ENCODE data around the gene RPS18.

Gene RPS18

GRCh38 chr6:33290459-33290858 lies 18.6 kb downstream of the RPS18 start:
- peaks cover 66% of the 10 kb centered on the region for H3K4me1 Mint-ChIP-seq (ENCODE audit: low read depth)
- intact Hi-C loops (cut with micrococcal nuclease): no loop called here
- no peaks in the 10 kb centered on the region for H3K9me3 Mint-ChIP-seq
- peak overlapping the region; percentile 86 for H3K27ac Mint-ChIP-seq
- H3K4me3 Mint-ChIP-seq: peak overlapping the region; percentile 92
- H3K27me3 Mint-ChIP-seq: no peaks in the 10 kb centered on the region
- H3K36me3 Mint-ChIP-seq (ENCODE audit: low read depth): peaks cover 95% of the 10 kb centered on the region

DNA sequence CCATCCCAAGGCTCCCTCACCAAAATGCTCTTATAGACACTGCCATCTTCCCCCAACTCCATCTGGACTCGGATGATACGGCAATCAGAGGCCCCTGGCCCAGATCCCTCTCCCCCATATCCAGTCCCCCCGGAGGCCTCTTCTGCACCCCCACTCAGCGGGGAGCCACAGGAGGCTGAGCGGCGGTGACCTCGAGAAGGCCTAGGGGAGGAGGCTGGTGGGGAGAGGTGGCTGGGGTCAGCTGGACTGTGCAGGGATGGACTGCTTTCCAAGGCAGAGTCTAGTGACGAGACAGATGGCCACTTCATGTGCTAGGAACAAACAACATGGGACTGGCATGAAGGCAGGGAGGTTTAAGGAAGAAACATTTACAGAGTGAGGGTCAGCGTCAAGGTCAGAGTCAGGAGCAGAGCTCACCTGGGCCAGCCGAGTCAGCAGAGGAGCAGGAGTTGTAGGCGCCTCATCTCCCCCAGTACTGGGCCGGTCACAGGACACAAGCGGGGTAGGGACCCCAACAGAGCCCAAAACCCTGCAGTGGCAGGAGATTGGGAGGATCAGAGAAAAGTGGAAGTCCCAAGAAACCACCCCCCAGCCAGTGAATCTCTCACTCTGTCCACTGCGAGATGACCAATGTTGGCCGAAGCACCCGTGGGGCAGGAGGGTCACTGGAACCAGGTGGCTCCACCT lies 21.3 kb downstream of the RPS18 start:
- H3K9me3 Mint-ChIP-seq: no peaks in the 10 kb centered on the region
- H3K27me3 Mint-ChIP-seq: no peaks in the 10 kb centered on the region
- H3K4me3 Mint-ChIP-seq: no peak overlapping the region
- H3K4me1 Mint-ChIP-seq (ENCODE audit: low read depth): peaks cover 76% of the 10 kb centered on the region
- H3K36me3 Mint-ChIP-seq (ENCODE audit: low read depth): peaks cover 95% of the 10 kb centered on the region
- H3K27ac Mint-ChIP-seq: no peak overlapping the region
- intact Hi-C loops (cut with micrococcal nuclease): no loop called here

GRCh38 chr6:33294086-33294823 lies 22.4 kb downstream of the RPS18 start:
- no peaks in the 10 kb centered on the region for H3K27me3 Mint-ChIP-seq
- H3K27ac Mint-ChIP-seq: no peak overlapping the region
- intact Hi-C loops (cut with micrococcal nuclease): no loop called here
- no peak overlapping the region for H3K4me3 Mint-ChIP-seq
- H3K36me3 Mint-ChIP-seq (ENCODE audit: low read depth): peaks cover 97% of the 10 kb centered on the region
- H3K9me3 Mint-ChIP-seq: no peaks in the 10 kb centered on the region
- peaks cover 70% of the 10 kb centered on the region for H3K4me1 Mint-ChIP-seq (ENCODE audit: low read depth)

DNA sequence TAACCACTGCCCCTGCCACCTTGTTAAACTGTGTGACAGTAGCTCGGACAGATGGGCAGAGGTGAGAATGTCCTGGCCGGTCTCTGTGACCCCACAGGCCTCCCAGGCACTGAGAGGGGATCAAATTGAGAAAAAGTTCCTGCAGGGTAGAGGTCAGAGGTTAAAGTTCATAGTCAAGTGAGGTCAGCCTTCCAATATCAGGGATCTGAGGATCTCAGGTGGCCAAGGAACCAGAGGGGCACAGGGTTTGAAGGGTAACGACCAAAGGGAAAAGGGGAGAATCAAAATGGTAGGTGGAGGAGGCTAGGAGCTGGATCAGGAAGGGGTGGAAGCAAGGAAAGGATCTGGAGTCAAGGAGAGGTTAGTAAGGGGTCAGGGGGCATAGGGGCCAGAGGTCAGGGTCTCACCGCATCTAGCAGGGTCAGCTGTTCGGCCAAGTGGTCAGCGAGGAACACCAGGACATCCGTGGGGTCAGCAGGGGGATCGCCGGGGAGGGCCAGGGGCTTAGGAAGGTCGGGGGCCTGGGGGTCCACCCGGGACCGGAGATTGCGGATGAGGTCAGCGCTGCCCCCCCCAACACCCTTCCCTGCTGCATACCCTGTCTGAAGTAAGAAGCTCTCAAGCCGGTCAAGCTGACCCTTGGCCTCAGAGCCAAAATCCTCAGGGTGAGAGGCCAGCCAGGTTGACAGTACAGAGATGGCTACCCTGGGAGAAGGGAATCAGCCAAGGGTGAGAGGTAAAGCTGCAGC lies 23.9 kb downstream of the RPS18 start:
- intact Hi-C loops (cut with micrococcal nuclease): no loop called here
- Mint-ChIP-seq H3K4me1 (ENCODE audit: low read depth) (peaks cover 70% of the 10 kb centered on the region), H3K36me3 (ENCODE audit: low read depth) (peaks cover 100% of the 10 kb centered on the region), H3K9me3 (no peaks in the 10 kb centered on the region), H3K27me3 (no peaks in the 10 kb centered on the region), H3K4me3 (peak overlapping the region; percentile 17), H3K27ac (peak overlapping the region; percentile 97)

- H3K9me3 Mint-ChIP-seq: no peaks in the 10 kb centered on the region
- intact Hi-C loops (cut with micrococcal nuclease): no loop called here
- H3K4me3 Mint-ChIP-seq: peak overlapping the region; percentile 99
- peaks cover 100% of the 10 kb centered on the region for H3K36me3 Mint-ChIP-seq (ENCODE audit: low read depth)
- peak overlapping the region; percentile 97 for H3K27ac Mint-ChIP-seq
- peaks cover 70% of the 10 kb centered on the region for H3K4me1 Mint-ChIP-seq (ENCODE audit: low read depth)
- H3K27me3 Mint-ChIP-seq: no peaks in the 10 kb centered on the region
Observed at GRCh38 chr6:33296797-33297405, 25.0 kb downstream of the RPS18 start.

DNA sequence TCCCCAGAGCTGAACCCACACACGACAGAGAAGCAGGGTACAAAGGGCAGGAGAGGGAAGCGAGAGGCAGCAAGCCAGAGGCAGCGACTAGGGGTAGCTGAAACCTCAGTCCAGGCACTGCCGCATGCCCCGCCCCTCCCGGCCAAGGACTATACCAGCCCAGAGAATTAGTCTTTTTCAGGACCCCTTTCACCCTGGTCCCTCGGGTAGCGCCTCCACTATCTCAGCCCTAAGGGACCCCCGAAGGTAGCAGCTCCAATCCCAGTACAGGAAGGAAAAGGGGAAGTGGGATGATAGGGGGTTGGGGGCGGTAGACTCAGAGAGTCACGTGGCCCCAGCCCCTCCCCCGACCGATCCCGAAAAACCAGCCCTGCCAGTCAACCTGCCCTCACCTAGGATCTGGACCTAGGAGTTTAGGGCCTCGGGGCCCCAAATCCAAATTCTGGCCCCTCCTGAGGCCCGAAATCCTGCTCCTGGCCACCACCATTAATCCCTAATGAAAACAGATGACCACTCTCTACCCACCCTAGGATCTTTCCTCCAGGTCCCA lies 25.6 kb downstream of the RPS18 start:
- peak overlapping the region; percentile 97 for H3K27ac Mint-ChIP-seq
- H3K9me3 Mint-ChIP-seq: no peaks in the 10 kb centered on the region
- intact Hi-C loops (cut with micrococcal nuclease): no loop called here
- H3K4me1 Mint-ChIP-seq (ENCODE audit: low read depth): peaks cover 76% of the 10 kb centered on the region
- peak overlapping the region; percentile 99 for H3K4me3 Mint-ChIP-seq
- H3K27me3 Mint-ChIP-seq: no peaks in the 10 kb centered on the region
- peaks cover 100% of the 10 kb centered on the region for H3K36me3 Mint-ChIP-seq (ENCODE audit: low read depth)

DNA sequence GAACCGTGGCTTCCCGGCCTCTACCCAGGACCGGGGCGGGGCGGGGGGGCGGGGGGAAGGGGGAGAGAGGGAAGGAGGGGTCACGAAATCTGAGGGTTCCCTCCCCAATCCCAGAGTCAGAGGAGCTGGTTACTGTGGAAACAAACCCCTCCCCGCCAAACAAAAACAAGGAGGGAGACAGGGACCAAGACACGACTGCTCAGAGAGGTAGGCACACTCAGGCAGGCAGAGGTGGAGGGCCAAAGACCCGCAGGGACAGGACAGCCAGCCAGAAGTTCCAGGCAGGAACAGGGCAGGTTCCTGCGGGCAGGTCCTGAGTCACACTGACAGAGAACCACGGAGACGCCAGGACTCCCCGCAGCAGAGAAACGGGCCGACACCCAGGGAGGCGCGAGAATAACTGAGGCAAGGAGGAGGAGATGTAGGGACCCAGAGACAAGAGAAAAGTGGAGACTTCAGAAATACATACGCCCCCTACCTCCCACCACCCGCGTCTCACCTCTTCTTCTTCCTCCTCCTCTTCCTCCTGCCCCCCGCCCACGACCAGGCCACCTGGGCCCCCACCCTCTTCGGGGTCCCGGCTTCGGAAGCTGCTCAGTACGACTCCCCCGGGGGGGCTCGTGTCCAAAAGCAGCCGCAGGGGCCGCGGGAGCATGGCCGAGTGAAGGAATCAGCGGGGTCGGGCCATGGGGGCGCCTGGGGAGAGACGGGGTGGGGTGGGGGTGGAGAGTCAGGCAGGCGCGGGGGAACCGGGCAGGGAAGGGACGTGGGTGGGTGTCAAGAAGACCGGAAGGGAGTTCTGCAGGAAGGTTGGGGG lies 26.3 kb downstream of the RPS18 start:
- Mint-ChIP-seq H3K4me1 (ENCODE audit: low read depth) (peaks cover 71% of the 10 kb centered on the region), H3K36me3 (ENCODE audit: low read depth) (peaks cover 100% of the 10 kb centered on the region), H3K27ac (peak overlapping the region; percentile 97), H3K4me3 (peak overlapping the region; percentile 99), H3K9me3 (no peaks in the 10 kb centered on the region), H3K27me3 (no peaks in the 10 kb centered on the region)
- intact Hi-C loops (cut with micrococcal nuclease): loop anchor here (2.0 kb wide), 2 partner anchors 15 to 49 kb away; no protein-coding TSS in a partner anchor

- peaks cover 100% of the 10 kb centered on the region for H3K36me3 Mint-ChIP-seq (ENCODE audit: low read depth)
- peak within 1 kb of the TSS; percentile 97 for H3K27ac Mint-ChIP-seq
- H3K27me3 Mint-ChIP-seq: no peaks in the 10 kb centered on the region
- peaks cover 71% of the 10 kb centered on the region for H3K4me1 Mint-ChIP-seq (ENCODE audit: low read depth)
- peak within 1 kb of the TSS; percentile 99 for H3K4me3 Mint-ChIP-seq
- H3K9me3 Mint-ChIP-seq: no peaks in the 10 kb centered on the region
- intact Hi-C loops (cut with micrococcal nuclease): loop anchor here (1.0 to 2.0 kb wide), 3 partner anchors 10 to 50 kb away; partner anchors contain the start of genes PFDN6 and WDR46
Observed at GRCh38 chr6:33298773-33299236, 26.9 kb downstream of the RPS18 start, which contains the start of gene RGL2. Gene RGL2, minus strand, starts transcription at chr6:33298942. Its CDS starts 332 bp downstream, at chr6:33298610.

GRCh38 chr6:33299237-33299944 lies 27.5 kb downstream of the RPS18 start:
- intact Hi-C loops (cut with micrococcal nuclease): loop anchor here (1.0 to 2.0 kb wide), 3 partner anchors 10 to 51 kb away; partner anchors contain the start of genes PFDN6 and WDR46
- H3K36me3 Mint-ChIP-seq (ENCODE audit: low read depth): peaks cover 100% of the 10 kb centered on the region
- no peaks in the 10 kb centered on the region for H3K27me3 Mint-ChIP-seq
- H3K9me3 Mint-ChIP-seq: no peaks in the 10 kb centered on the region
- peaks cover 71% of the 10 kb centered on the region for H3K4me1 Mint-ChIP-seq (ENCODE audit: low read depth)
- peak overlapping the region; percentile 99 for H3K4me3 Mint-ChIP-seq
- H3K27ac Mint-ChIP-seq: peak overlapping the region; percentile 97

GRCh38 chr6:33301877-33302276 lies 30.0 kb downstream of the RPS18 start:
- intact Hi-C loops (cut with micrococcal nuclease): loop anchor here (2.0 kb wide), 1 partner anchor 43 kb away; no protein-coding TSS in a partner anchor
- Mint-ChIP-seq H3K4me3 (no peak overlapping the region), H3K27me3 (no peaks in the 10 kb centered on the region), H3K4me1 (ENCODE audit: low read depth) (peaks cover 71% of the 10 kb centered on the region), H3K27ac (no peak overlapping the region), H3K9me3 (no peaks in the 10 kb centered on the region), H3K36me3 (ENCODE audit: low read depth) (peaks cover 99% of the 10 kb centered on the region)

GRCh38 chr6:33304216-33304615 lies 32.3 kb downstream of the RPS18 start:
- Mint-ChIP-seq H3K9me3 (no peaks in the 10 kb centered on the region), H3K4me1 (ENCODE audit: low read depth) (peaks cover 63% of the 10 kb centered on the region)

GRCh38 chr6:33305052-33305451 lies 33.2 kb downstream of the RPS18 start:
- intact Hi-C loops (cut with micrococcal nuclease): no loop called here
- H3K4me3 Mint-ChIP-seq: no peak overlapping the region
- peak overlapping the region; percentile 43 for H3K27ac Mint-ChIP-seq

More at GRCh38 chr6:33304216-33304615, 32.3 kb downstream of the RPS18 start:
- H3K4me3 Mint-ChIP-seq: no peak overlapping the region
- intact Hi-C loops (cut with micrococcal nuclease): no loop called here
- no peak overlapping the region for H3K27ac Mint-ChIP-seq
- no peaks in the 10 kb centered on the region for H3K27me3 Mint-ChIP-seq
- peaks cover 89% of the 10 kb centered on the region for H3K36me3 Mint-ChIP-seq (ENCODE audit: low read depth)

More at GRCh38 chr6:33305052-33305451, 33.2 kb downstream of the RPS18 start:
- Mint-ChIP-seq H3K4me1 (ENCODE audit: low read depth) (peaks cover 58% of the 10 kb centered on the region), H3K27me3 (no peaks in the 10 kb centered on the region), H3K9me3 (no peaks in the 10 kb centered on the region), H3K36me3 (ENCODE audit: low read depth) (peaks cover 89% of the 10 kb centered on the region)
